Panc1 (cell line): ENCODE data around the gene SIAH1. TPM values are rescaled to one million over a fixed set of nuclear protein-coding genes. Genes with fewer than 3 reads are reported as not detected.
A peak's percentile ranks its signal among the peaks of the same experiment; 100 is the strongest.

Source experiments
- ATAC-seq: fragments of 200-7000 bp; cut with Tn5 transposase; 2 replicates; pipeline ENCODE4 v1.9.1; 2020; ENCODE audit warnings: mild to moderate bottlenecking, moderate library complexity
- BruUV-seq: library from RNA; stranded (reverse); fragments of 400-500 nt; replicated peaks from 2 replicates; lab custom pipeline; 2021; lab: Mats Ljungman, UMichigan
- CTCF ChIA-PET: fragments of 300-600 bp; sonication (Branson Sonifier 250); formaldehyde crosslinking; loops from one replicate; lab custom pipeline; 2022; ENCODE audit warnings: antibody characterized with exemption; lab: Charles Lee
- POLR2A ChIA-PET: fragments of 300-600 bp; sonication (Branson Sonifier 250); formaldehyde crosslinking; loops from one replicate; lab custom pipeline; 2022; ENCODE audit warnings: antibody characterized with exemption; lab: Charles Lee
- DNase-seq: peaks from one replicate; pipeline ENCODE4 v3.0.0-alpha.2; 2010; ENCODE audit warnings: low read depth, low spot score
- H3K27ac ChIP-seq: 2 replicates; pipeline ENCODE4 v1.5.1; 2011; ENCODE audit warnings: mild to moderate bottlenecking, low read length, inconsistent platforms
- H3K27me3 ChIP-seq: fragments of 200-500 bp; sonication (Bioruptor generic); 2 replicates; pipeline ENCODE4 v1.6.0; 2014; ENCODE audit warnings: low read length, inconsistent platforms; ENCODE audit not compliant: control insufficient read depth, insufficient read depth
- H3K36me3 ChIP-seq: fragments of 200-500 bp; sonication (Bioruptor generic); 2 replicates; pipeline ENCODE4 v1.5.1; 2014; ENCODE audit warnings: inconsistent platforms, mild to moderate bottlenecking, low read length, moderate library complexity; ENCODE audit not compliant: control insufficient read depth, insufficient read depth
- H3K4me1 ChIP-seq: 2 replicates; pipeline ENCODE4 v1.5.1; 2011; ENCODE audit warnings: inconsistent platforms, mild to moderate bottlenecking, low read length, moderate library complexity; ENCODE audit not compliant: control insufficient read depth, insufficient read depth
- H3K4me3 ChIP-seq, 2 experiments: 2 replicates each; pipeline ENCODE4 v1.5.1; 2011 to 2012; ENCODE audit warnings: low read depth in 2 of 2, low read length in 2 of 2, mild to moderate bottlenecking in 2 of 2, inconsistent platforms in 1 of 2, moderate library complexity in 1 of 2
- H3K9me3 ChIP-seq: fragments of 200-500 bp; sonication (Bioruptor generic); 2 replicates; pipeline ENCODE4 v1.5.1; 2014; ENCODE audit warnings: low read depth, mild to moderate bottlenecking, inconsistent platforms, low read length, moderate library complexity; ENCODE audit not compliant: control insufficient read depth, insufficient read depth
- POLR2AphosphoS5 ChIP-seq: IDR thresholded peaks from 2 replicates; pipeline ENCODE4 v1.6.1; 2012; ENCODE audit warnings: mild to moderate bottlenecking, low read depth, low read length, moderate library complexity
- SIN3A ChIP-seq: IDR thresholded peaks from 2 replicates; pipeline ENCODE4 v1.6.1; 2012; ENCODE audit warnings: low read depth, mild to moderate bottlenecking, low read length, moderate library complexity, borderline replicate concordance; ENCODE audit not compliant: insufficient read depth
- TCF7L2 ChIP-seq: IDR thresholded peaks from 2 replicates; pipeline ENCODE4 v1.6.1; 2011; ENCODE audit warnings: mild to moderate bottlenecking, low read depth, low read length, inconsistent platforms
- in situ Hi-C: cut with HindIII; loops from 2 replicates; pipeline ENCODE4 v1.10.0; 2016; ENCODE audit warnings: low sequenced_read_pairs, low pct_unique_long_range_greater_than_20kb
- intact Hi-C: fragments of 100-400 bp; cut with micrococcal nuclease; formaldehyde crosslinking; loops from one replicate; pipeline ENCODE4 v1.10.0; 2022; ENCODE audit not compliant: unreplicated experiment
- total RNA-seq: library from RNA; stranded (reverse); gene quantifications from one replicate; pipeline ENCODE4 v1.2.1, GENCODE V29; 2021; ENCODE audit not compliant: unreplicated experiment
- TF ChIP-seq, protein P1 (sequence below), 2 experiments: IDR thresholded peaks; 2 replicates each; pipeline ENCODE4 v1.6.1; 2011 to 2012; ENCODE audit warnings: low read depth in 2 of 2, control low read depth in 1 of 2, low read length in 1 of 2, mild to moderate bottlenecking in 1 of 2, moderate library complexity in 1 of 2; ENCODE audit not compliant: insufficient read depth in 1 of 2
- TF ChIP-seq, protein P2 (sequence below): fragments of 450-650 bp; IDR thresholded peaks from 2 replicates; pipeline ENCODE4 v1.5.1; 2017; ENCODE audit warnings: mild to moderate bottlenecking

Gene SIAH1
- total RNA-seq, 1 experiment from 2014 or later: 18.8 TPM

DNA sequence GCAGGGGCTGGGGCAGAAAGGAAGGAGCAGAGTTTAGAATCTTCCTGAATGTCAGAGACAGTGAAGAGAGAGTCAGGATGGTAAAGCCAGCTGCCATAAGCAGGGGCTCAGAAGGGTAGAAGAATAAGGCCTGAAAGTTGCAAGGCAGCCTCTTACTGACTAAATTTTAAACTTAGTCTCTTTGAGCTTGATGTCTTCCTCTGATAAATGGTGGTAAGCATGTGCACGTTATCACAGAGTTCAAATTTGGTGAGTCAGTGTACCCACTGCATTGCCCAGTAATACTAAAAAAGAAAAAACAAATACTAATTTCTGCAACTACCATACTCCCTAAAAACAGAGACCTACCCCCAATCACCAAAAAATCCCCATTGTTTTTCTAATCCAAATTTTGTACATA is 45.2 kb downstream of the SIAH1 start:
- ChIA-PET POLR2A (no interaction called here), CTCF (no interaction called here)
- BruUV-seq: TSS peak; percentile 22
- Histone ChIP-seq H3K27me3 (no peaks in the 10 kb centered on the region), H3K4me3 (no peak overlapping the region), H3K9me3 (no peaks in the 10 kb centered on the region), H3K4me1 (no peaks in the 10 kb centered on the region), H3K36me3 (no peaks in the 10 kb centered on the region), H3K27ac (no peak overlapping the region)
- DNase-seq (no peak), ATAC-seq (no peak)
- intact Hi-C loops: no loop called here
- in situ Hi-C loops: no loop called here
- TF ChIP-seq, protein P1, sequence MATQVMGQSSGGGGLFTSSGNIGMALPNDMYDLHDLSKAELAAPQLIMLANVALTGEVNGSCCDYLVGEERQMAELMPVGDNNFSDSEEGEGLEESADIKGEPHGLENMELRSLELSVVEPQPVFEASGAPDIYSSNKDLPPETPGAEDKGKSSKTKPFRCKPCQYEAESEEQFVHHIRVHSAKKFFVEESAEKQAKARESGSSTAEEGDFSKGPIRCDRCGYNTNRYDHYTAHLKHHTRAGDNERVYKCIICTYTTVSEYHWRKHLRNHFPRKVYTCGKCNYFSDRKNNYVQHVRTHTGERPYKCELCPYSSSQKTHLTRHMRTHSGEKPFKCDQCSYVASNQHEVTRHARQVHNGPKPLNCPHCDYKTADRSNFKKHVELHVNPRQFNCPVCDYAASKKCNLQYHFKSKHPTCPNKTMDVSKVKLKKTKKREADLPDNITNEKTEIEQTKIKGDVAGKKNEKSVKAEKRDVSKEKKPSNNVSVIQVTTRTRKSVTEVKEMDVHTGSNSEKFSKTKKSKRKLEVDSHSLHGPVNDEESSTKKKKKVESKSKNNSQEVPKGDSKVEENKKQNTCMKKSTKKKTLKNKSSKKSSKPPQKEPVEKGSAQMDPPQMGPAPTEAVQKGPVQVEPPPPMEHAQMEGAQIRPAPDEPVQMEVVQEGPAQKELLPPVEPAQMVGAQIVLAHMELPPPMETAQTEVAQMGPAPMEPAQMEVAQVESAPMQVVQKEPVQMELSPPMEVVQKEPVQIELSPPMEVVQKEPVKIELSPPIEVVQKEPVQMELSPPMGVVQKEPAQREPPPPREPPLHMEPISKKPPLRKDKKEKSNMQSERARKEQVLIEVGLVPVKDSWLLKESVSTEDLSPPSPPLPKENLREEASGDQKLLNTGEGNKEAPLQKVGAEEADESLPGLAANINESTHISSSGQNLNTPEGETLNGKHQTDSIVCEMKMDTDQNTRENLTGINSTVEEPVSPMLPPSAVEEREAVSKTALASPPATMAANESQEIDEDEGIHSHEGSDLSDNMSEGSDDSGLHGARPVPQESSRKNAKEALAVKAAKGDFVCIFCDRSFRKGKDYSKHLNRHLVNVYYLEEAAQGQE (IDR thresholded peaks at IDR 0.05; ENCODE audit: insufficient read depth in 1 of 2, low read depth in 2 of 2, low read length in 1 of 2): no peak
- TF ChIP-seq SIN3A (no peak), TCF7L2 (no peak), POLR2AphosphoS5 (no peak)
- TF ChIP-seq, protein P2, sequence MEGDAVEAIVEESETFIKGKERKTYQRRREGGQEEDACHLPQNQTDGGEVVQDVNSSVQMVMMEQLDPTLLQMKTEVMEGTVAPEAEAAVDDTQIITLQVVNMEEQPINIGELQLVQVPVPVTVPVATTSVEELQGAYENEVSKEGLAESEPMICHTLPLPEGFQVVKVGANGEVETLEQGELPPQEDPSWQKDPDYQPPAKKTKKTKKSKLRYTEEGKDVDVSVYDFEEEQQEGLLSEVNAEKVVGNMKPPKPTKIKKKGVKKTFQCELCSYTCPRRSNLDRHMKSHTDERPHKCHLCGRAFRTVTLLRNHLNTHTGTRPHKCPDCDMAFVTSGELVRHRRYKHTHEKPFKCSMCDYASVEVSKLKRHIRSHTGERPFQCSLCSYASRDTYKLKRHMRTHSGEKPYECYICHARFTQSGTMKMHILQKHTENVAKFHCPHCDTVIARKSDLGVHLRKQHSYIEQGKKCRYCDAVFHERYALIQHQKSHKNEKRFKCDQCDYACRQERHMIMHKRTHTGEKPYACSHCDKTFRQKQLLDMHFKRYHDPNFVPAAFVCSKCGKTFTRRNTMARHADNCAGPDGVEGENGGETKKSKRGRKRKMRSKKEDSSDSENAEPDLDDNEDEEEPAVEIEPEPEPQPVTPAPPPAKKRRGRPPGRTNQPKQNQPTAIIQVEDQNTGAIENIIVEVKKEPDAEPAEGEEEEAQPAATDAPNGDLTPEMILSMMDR: no peak

DNA sequence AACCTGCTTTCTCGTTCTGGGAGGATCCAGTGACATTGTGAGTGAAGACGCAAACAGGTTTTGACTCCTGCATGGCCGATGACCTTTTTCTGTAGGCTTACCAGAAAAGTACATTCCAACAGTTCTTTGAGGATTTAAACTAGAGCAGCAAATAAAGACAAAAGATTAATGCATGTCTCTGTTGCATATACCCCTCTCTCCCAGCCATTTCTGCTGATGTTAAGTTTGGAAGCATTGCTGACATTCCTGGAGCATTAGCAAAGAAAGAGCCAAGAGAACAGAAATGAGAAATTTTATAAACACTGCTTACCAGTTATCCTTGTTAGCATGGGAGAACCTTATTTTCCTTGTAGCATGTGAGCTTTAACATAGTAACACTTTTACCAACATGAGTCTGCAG is 49.3 kb downstream of the SIAH1 start:
- ATAC-seq: no peak
- DNase-seq: no peak
- POLR2A ChIA-PET: no interaction called here
- Histone ChIP-seq H3K4me1 (no peaks in the 10 kb centered on the region), H3K36me3 (no peaks in the 10 kb centered on the region), H3K4me3 (no peak overlapping the region), H3K9me3 (no peaks in the 10 kb centered on the region), H3K27me3 (no peaks in the 10 kb centered on the region), H3K27ac (no peak overlapping the region)
- in situ Hi-C loops (no loop called here), intact Hi-C loops (no loop called here)
- CTCF ChIA-PET: no interaction called here
- TSS peak; percentile 27 for BruUV-seq
- TF ChIP-seq SIN3A: no peak
- no peak for TF ChIP-seq TCF7L2
- TF ChIP-seq, protein P1 (IDR thresholded peaks at IDR 0.05; ENCODE audit: insufficient read depth in 1 of 2, low read depth in 2 of 2, low read length in 1 of 2): no peak
- TF ChIP-seq, protein P2: no peak
- no peak for TF ChIP-seq POLR2AphosphoS5
